ENCODE results near the gene CHD1. TPM values are rescaled to one million over a fixed set of nuclear protein-coding genes. Genes with fewer than 3 reads are reported as not detected.

CHD1 gene
- total RNA-seq, 2 donors from 2014 or later, result 38.5 to 52.9 TPM

GRCh38 chr5:98847054-98847453 is 81.8 kb downstream of the CHD1 start:
- Histone ChIP-seq H3K4me3 (no peak overlapping the region), H3K36me3 (no peaks in the 10 kb centered on the region), H3K27me3 (replicated peaks; ENCODE audit: insufficient read depth) (no peaks in the 10 kb centered on the region), H3K9me3 (no peaks in the 10 kb centered on the region), H3K27ac (no peak overlapping the region), H3K4me1 (replicated peaks) (peaks cover 2% of the 10 kb centered on the region)
- DNase-seq (ENCODE audit: low spot score), result no peak
- intact Hi-C loops (cut with DNase I), result no loop called here
- 57% methylated on average over 1 of the region's 1 CpG for WGBS
- TF ChIP-seq POLR2AphosphoS5 (IDR thresholded peaks at IDR 0.05) (no peak), CTCF (IDR thresholded peaks at IDR 0.05) (no peak), POLR2A (IDR thresholded peaks at IDR 0.05) (no peak)

- H3K4me1 ChIP-seq (replicated peaks), result peaks cover 3% of the 10 kb centered on the region
- intact Hi-C loops (cut with DNase I), result no loop called here
- no peak overlapping the region for H3K4me3 ChIP-seq
- no peaks in the 10 kb centered on the region for H3K27me3 ChIP-seq (replicated peaks; ENCODE audit: insufficient read depth)
- no peak for DNase-seq (ENCODE audit: low spot score)
- no peak for TF ChIP-seq POLR2A (IDR thresholded peaks at IDR 0.05)
- TF ChIP-seq POLR2AphosphoS5 (IDR thresholded peaks at IDR 0.05), result no peak
- no peak for TF ChIP-seq CTCF (IDR thresholded peaks at IDR 0.05)
- no peaks in the 10 kb centered on the region for H3K36me3 ChIP-seq
- no peak overlapping the region for H3K27ac ChIP-seq
- no peaks in the 10 kb centered on the region for H3K9me3 ChIP-seq
- 60% methylated on average over 3 of the region's 3 CpGs for WGBS
These were observed 82.3 kb downstream of the CHD1 start for GRCh38 chr5:98846520-98846919.

- peaks cover 3% of the 10 kb centered on the region for H3K4me1 ChIP-seq (replicated peaks)
- no peaks in the 10 kb centered on the region for H3K36me3 ChIP-seq
- H3K27me3 ChIP-seq (replicated peaks; ENCODE audit: insufficient read depth), result no peaks in the 10 kb centered on the region
- no peak overlapping the region for H3K27ac ChIP-seq
- no peak for DNase-seq (ENCODE audit: low spot score)
- intact Hi-C loops (cut with DNase I), result no loop called here
- H3K4me3 ChIP-seq, result no peak overlapping the region
- no peak for TF ChIP-seq POLR2A (IDR thresholded peaks at IDR 0.05)
- no peak for TF ChIP-seq CTCF (IDR thresholded peaks at IDR 0.05)
- no peak for TF ChIP-seq POLR2AphosphoS5 (IDR thresholded peaks at IDR 0.05)
- no peaks in the 10 kb centered on the region for H3K9me3 ChIP-seq
- 95% methylated on average over 8 of the region's 8 CpGs for WGBS
These were observed 82.9 kb downstream of the CHD1 start for GRCh38 chr5:98845878-98846277.

GRCh38 chr5:98844865-98845264 is 83.9 kb downstream of the CHD1 start:
- Histone ChIP-seq H3K27me3 (replicated peaks; ENCODE audit: insufficient read depth) (no peaks in the 10 kb centered on the region), H3K9me3 (no peaks in the 10 kb centered on the region), H3K27ac (no peak overlapping the region), H3K4me3 (no peak overlapping the region), H3K4me1 (replicated peaks) (peaks cover 3% of the 10 kb centered on the region), H3K36me3 (no peaks in the 10 kb centered on the region)
- DNase-seq (ENCODE audit: low spot score), result no peak
- TF ChIP-seq POLR2AphosphoS5 (IDR thresholded peaks at IDR 0.05) (no peak), POLR2A (IDR thresholded peaks at IDR 0.05) (no peak), CTCF (IDR thresholded peaks at IDR 0.05) (no peak)
- 99% methylated on average over 6 of the region's 6 CpGs for WGBS
- intact Hi-C loops (cut with DNase I), result no loop called here

- Histone ChIP-seq H3K36me3 (no peaks in the 10 kb centered on the region), H3K9me3 (no peaks in the 10 kb centered on the region), H3K4me3 (no peak overlapping the region), H3K27me3 (replicated peaks; ENCODE audit: insufficient read depth) (no peaks in the 10 kb centered on the region), H3K4me1 (replicated peaks) (peaks cover 3% of the 10 kb centered on the region), H3K27ac (no peak overlapping the region)
- DNase-seq (ENCODE audit: low spot score), result no peak
- intact Hi-C loops (cut with DNase I), result no loop called here
- TF ChIP-seq CTCF (IDR thresholded peaks at IDR 0.05) (no peak), POLR2A (IDR thresholded peaks at IDR 0.05) (no peak), POLR2AphosphoS5 (IDR thresholded peaks at IDR 0.05) (no peak)
- WGBS, result 97% methylated on average over 3 of the region's 3 CpGs
These were observed 85.3 kb downstream of the CHD1 start for GRCh38 chr5:98843481-98843880.

Data from prostate gland (tissue), 2 donors.